Astrocyte (in vitro differentiated cells and primary cell): ENCODE measurements around the gene TMEM52B. TPM values are rescaled to one million over a fixed set of nuclear protein-coding genes. Genes with fewer than 3 reads are reported as not detected.

ENCODE experiments used
- DNase-seq: peaks from one replicate; pipeline ENCODE4 v3.0.0-alpha.2; 2010; ENCODE audit warnings: low read depth
- FAIRE-seq: peaks from 2 replicates; lab custom pipeline; 2011; peaks lifted over from hg19 to GRCh38; lab: Jason Lieb, UNC
- H2AFZ ChIP-seq: 2 replicates; pipeline ENCODE4 v1.6.0; 2012; ENCODE audit warnings: low read depth, low read length, inconsistent platforms
- H3K27ac ChIP-seq: 2 replicates; pipeline ENCODE4 v1.5.1; 2011; ENCODE audit warnings: low read depth, low read length, inconsistent platforms
- H3K27me3 ChIP-seq: 2 replicates; pipeline ENCODE4 v1.6.0; 2011; ENCODE audit warnings: low read length, inconsistent platforms; ENCODE audit not compliant: insufficient read depth
- H3K36me3 ChIP-seq: 2 replicates; pipeline ENCODE4 v1.5.1; 2011; ENCODE audit warnings: low read length, inconsistent platforms; ENCODE audit not compliant: insufficient read depth
- H3K4me1 ChIP-seq: 2 replicates; pipeline ENCODE4 v1.5.1; 2011; ENCODE audit warnings: low read length, inconsistent platforms; ENCODE audit not compliant: insufficient read depth
- H3K4me2 ChIP-seq: 2 replicates; pipeline ENCODE4 v1.6.0; 2012; ENCODE audit warnings: low read length, inconsistent platforms
- H3K4me3 ChIP-seq: 2 replicates; pipeline ENCODE4 v1.5.1; 2011; ENCODE audit warnings: low read depth, mild to moderate bottlenecking, low read length, inconsistent platforms; ENCODE audit not compliant: insufficient read depth
- H3K79me2 ChIP-seq: 2 replicates; pipeline ENCODE4 v1.6.0; 2012; ENCODE audit warnings: mild to moderate bottlenecking, low read length, inconsistent platforms; ENCODE audit not compliant: insufficient read depth
- H3K9ac ChIP-seq: 2 replicates; pipeline ENCODE4 v1.6.0; 2012; ENCODE audit warnings: mild to moderate bottlenecking, low read length, inconsistent platforms
- H3K9me3 ChIP-seq: 2 replicates; pipeline ENCODE4 v1.5.1; 2012; ENCODE audit warnings: low read depth, mild to moderate bottlenecking, low read length, inconsistent platforms; ENCODE audit not compliant: insufficient read depth
- H4K20me1 ChIP-seq: 2 replicates; pipeline ENCODE4 v1.6.0; 2012; ENCODE audit warnings: low read length, inconsistent platforms; ENCODE audit not compliant: insufficient read depth
- H3K27ac Mint-ChIP-seq: one replicate; pipeline ENCODE4 v1.8.0; 2021; ENCODE audit warnings: mild to moderate bottlenecking, mixed read lengths; ENCODE audit not compliant: unreplicated experiment
- H3K27me3 Mint-ChIP-seq: one replicate; pipeline ENCODE4 v1.8.0; 2021; ENCODE audit warnings: low read depth, mixed read lengths; ENCODE audit not compliant: unreplicated experiment
- H3K36me3 Mint-ChIP-seq: one replicate; pipeline ENCODE4 v1.8.0; 2021; ENCODE audit warnings: low read depth, mixed read lengths; ENCODE audit not compliant: unreplicated experiment
- H3K4me1 Mint-ChIP-seq: one replicate; pipeline ENCODE4 v1.8.0; 2021; ENCODE audit warnings: low read depth, mixed read lengths; ENCODE audit not compliant: unreplicated experiment
- H3K4me3 Mint-ChIP-seq: one replicate; pipeline ENCODE4 v1.8.0; 2021; ENCODE audit warnings: mild to moderate bottlenecking, moderate library complexity, mixed read lengths; ENCODE audit not compliant: unreplicated experiment
- H3K9me3 Mint-ChIP-seq: one replicate; pipeline ENCODE4 v1.8.0; 2021; ENCODE audit warnings: mild to moderate bottlenecking, mixed read lengths; ENCODE audit not compliant: unreplicated experiment
- CTCF ChIP-seq: IDR thresholded peaks from 2 replicates; pipeline ENCODE4 v1.5.1; 2011; ENCODE audit warnings: low read depth, mild to moderate bottlenecking, inconsistent platforms, low read length, moderate library complexity; ENCODE audit not compliant: insufficient read depth
- EZH2 ChIP-seq: IDR thresholded peaks from 2 replicates; pipeline ENCODE4 v1.6.1; 2012; ENCODE audit warnings: mild to moderate bottlenecking, low read length, inconsistent platforms; ENCODE audit not compliant: insufficient read depth
- total RNA-seq: library from RNA; stranded (reverse); gene quantifications from 2 replicates; pipeline ENCODE4 v1.2.1, GENCODE V29; 2021

Gene TMEM52B
- total RNA-seq, 1 donor from 2014 or later, result 0.45 TPM

GRCh38 chr12:10153271-10154144 lies 25.3 kb upstream of the TMEM52B start:
- TF ChIP-seq CTCF (peak; percentile 69), EZH2 (no peak)
- peak overlapping the region; percentile 67 for H3K4me3 ChIP-seq
- Mint-ChIP-seq H3K4me1 (no peaks in the 10 kb centered on the region), H3K4me3 (peak overlapping the region; percentile 84), H3K27ac (peak overlapping the region; percentile 93), H3K9me3 (peaks cover 3% of the 10 kb centered on the region), H3K36me3 (no peaks in the 10 kb centered on the region), H3K27me3 (no peaks in the 10 kb centered on the region)
- peak overlapping the region; percentile 94 for H3K4me2 ChIP-seq
- H3K36me3 ChIP-seq, result no peaks in the 10 kb centered on the region
- no peaks in the 10 kb centered on the region for H3K27me3 ChIP-seq
- DNase-seq, result peak; percentile 51
- H3K4me1 ChIP-seq, result peaks cover 3% of the 10 kb centered on the region
- H2AFZ ChIP-seq, result peak overlapping the region; percentile 98
- FAIRE-seq, result no peak
- no peaks in the 10 kb centered on the region for H3K79me2 ChIP-seq
- H3K9ac ChIP-seq, result peak overlapping the region; percentile 79
- peak overlapping the region; percentile 49 for H3K27ac ChIP-seq
- no peaks in the 10 kb centered on the region for H4K20me1 ChIP-seq
- H3K9me3 ChIP-seq, result no peaks in the 10 kb centered on the region

- Histone ChIP-seq H3K9me3 (no peaks in the 10 kb centered on the region), H3K36me3 (no peaks in the 10 kb centered on the region), H3K27ac (no peak overlapping the region), H3K4me1 (peaks cover 3% of the 10 kb centered on the region), H4K20me1 (no peaks in the 10 kb centered on the region), H3K79me2 (no peaks in the 10 kb centered on the region), H3K4me3 (peak overlapping the region; percentile 67), H3K9ac (peak overlapping the region; percentile 79), H3K27me3 (no peaks in the 10 kb centered on the region), H3K4me2 (peak overlapping the region; percentile 94), H2AFZ (peak overlapping the region; percentile 98)
- DNase-seq (no peak), FAIRE-seq (no peak)
- Mint-ChIP-seq H3K27me3 (no peaks in the 10 kb centered on the region), H3K9me3 (peaks cover 3% of the 10 kb centered on the region), H3K36me3 (no peaks in the 10 kb centered on the region), H3K4me1 (no peaks in the 10 kb centered on the region), H3K27ac (no peak overlapping the region), H3K4me3 (peak overlapping the region; percentile 84)
- no peak for TF ChIP-seq CTCF
- no peak for TF ChIP-seq EZH2
These were observed 24.7 kb upstream of the TMEM52B start for GRCh38 chr12:10154145-10154496.

- Mint-ChIP-seq H3K9me3 (peaks cover 3% of the 10 kb centered on the region), H3K27ac (no peak overlapping the region), H3K4me3 (no peak overlapping the region), H3K27me3 (peaks cover 8% of the 10 kb centered on the region), H3K36me3 (no peaks in the 10 kb centered on the region), H3K4me1 (no peaks in the 10 kb centered on the region)
- Histone ChIP-seq H3K27ac (no peak overlapping the region), H3K4me2 (no peak overlapping the region), H3K36me3 (no peaks in the 10 kb centered on the region), H2AFZ (no peak overlapping the region), H3K9me3 (no peaks in the 10 kb centered on the region), H3K9ac (no peak overlapping the region), H3K4me1 (peaks cover 3% of the 10 kb centered on the region), H3K4me3 (no peak overlapping the region), H4K20me1 (no peaks in the 10 kb centered on the region), H3K27me3 (no peaks in the 10 kb centered on the region), H3K79me2 (no peaks in the 10 kb centered on the region)
- no peak for TF ChIP-seq EZH2
- TF ChIP-seq CTCF, result no peak
- FAIRE-seq, result no peak
- DNase-seq, result no peak
These were observed 22.9 kb upstream of the TMEM52B start for GRCh38 chr12:10155966-10156365.
